ENCODE data around the gene EPHA8.

The EPHA8 gene

GRCh38 chr1:22535399-22535798 lies 27.9 kb upstream of the EPHA8 start:
- DNase-seq: no peak

- DNase-seq: no peak
Measured at GRCh38 chr1:22536506-22536905, 26.8 kb upstream of the EPHA8 start.

GRCh38 chr1:22537441-22538139 lies 25.7 kb upstream of the EPHA8 start:
- peak in 5 of 56 donors; percentile 11 to 32 (median 20) for DNase-seq

- no peak for DNase-seq
Measured at GRCh38 chr1:22539510-22540118, 23.7 kb upstream of the EPHA8 start.

- no peak for DNase-seq
Measured at GRCh38 chr1:22540337-22540736, 23.0 kb upstream of the EPHA8 start.

- DNase-seq: no peak
Measured at GRCh38 chr1:22542886-22543285, 20.4 kb upstream of the EPHA8 start.

- DNase-seq: no peak
Measured at GRCh38 chr1:22543679-22544078, 19.6 kb upstream of the EPHA8 start.

- DNase-seq: no peak
Measured at GRCh38 chr1:22544606-22545005, 18.7 kb upstream of the EPHA8 start.

- DNase-seq: no peak
Measured at GRCh38 chr1:22545141-22545540, 18.1 kb upstream of the EPHA8 start.

- DNase-seq: no peak
Measured at GRCh38 chr1:22547186-22547817, 16.0 kb upstream of the EPHA8 start.

- no peak for DNase-seq
Measured at GRCh38 chr1:22547818-22548462, 15.3 kb upstream of the EPHA8 start.

GRCh38 chr1:22550021-22550420 lies 13.3 kb upstream of the EPHA8 start:
- DNase-seq: no peak

- DNase-seq: no peak
Measured at GRCh38 chr1:22551591-22551990, 11.7 kb upstream of the EPHA8 start.

GRCh38 chr1:22552021-22552420 lies 11.3 kb upstream of the EPHA8 start:
- DNase-seq: no peak

GRCh38 chr1:22553104-22553880 lies 10.0 kb upstream of the EPHA8 start:
- no peak for DNase-seq

GRCh38 chr1:22553991-22554522 lies 9.2 kb upstream of the EPHA8 start:
- no peak for DNase-seq

GRCh38 chr1:22555371-22555656 lies 8.0 kb upstream of the EPHA8 start:
- no peak for DNase-seq

GRCh38 chr1:22556391-22557104 lies 6.7 kb upstream of the EPHA8 start:
- no peak for DNase-seq

- DNase-seq: no peak
Measured at GRCh38 chr1:22557341-22557950, 5.8 kb upstream of the EPHA8 start.

Data from nucleus accumbens (tissue), 56 donors.